WTC11 (cell line): ENCODE data around the gene RUNX1. TPM values are rescaled to one million over a fixed set of nuclear protein-coding genes. Genes with fewer than 3 reads are reported as not detected.

Experiments
- ATAC-seq: fragments of 200-7000 bp; cut with Tn5 transposase; 2 replicates; pipeline ENCODE4 v1.10.0; 2021; ENCODE audit warnings: mild to moderate bottlenecking, moderate library complexity
- CTCF ChIA-PET: fragments of 300-600 bp; sonication (Branson Sonifier 250); formaldehyde crosslinking; loops from one replicate; lab custom pipeline; 2021; ENCODE audit warnings: antibody characterized with exemption; lab: Charles Lee
- POLR2A ChIA-PET: fragments of 350-600 bp; sonication (Branson Sonifier 250); formaldehyde crosslinking; loops from one replicate; lab custom pipeline; 2021; ENCODE audit warnings: antibody characterized with exemption; lab: Charles Lee
- DNase-seq: peaks from one replicate; pipeline ENCODE4 v3.0.0; 2021; ENCODE audit warnings: low spot score
- H3K27ac Mint-ChIP-seq: 2 replicates; pipeline ENCODE4 v1.8.0; 2021; ENCODE audit warnings: mixed read lengths
- H3K27me3 Mint-ChIP-seq: 2 replicates; pipeline ENCODE4 v1.8.0; 2021; ENCODE audit warnings: low read depth, mild to moderate bottlenecking, moderate library complexity, mixed read lengths
- H3K36me3 Mint-ChIP-seq: 2 replicates; pipeline ENCODE4 v1.8.0; 2021; ENCODE audit warnings: mixed read lengths
- H3K4me1 Mint-ChIP-seq: 2 replicates; pipeline ENCODE4 v1.8.0; 2022; ENCODE audit warnings: mixed read lengths
- H3K4me3 Mint-ChIP-seq: 2 replicates; pipeline ENCODE4 v1.8.0; 2021; ENCODE audit warnings: mild to moderate bottlenecking, moderate library complexity, mixed read lengths
- H3K9me3 Mint-ChIP-seq: 2 replicates; pipeline ENCODE4 v1.8.0; 2021; ENCODE audit warnings: mixed read lengths
- ATF2 ChIP-seq: sonication (generic); formaldehyde crosslinking; IDR thresholded peaks from 2 replicates; pipeline ENCODE4 v1.8.1; 2022; ENCODE audit warnings: low read depth, missing genetic modification reagents, borderline replicate concordance
- E2F5 ChIP-seq: sonication (generic); formaldehyde crosslinking; IDR thresholded peaks from 2 replicates; pipeline ENCODE4 v1.8.1; 2022; ENCODE audit warnings: mild to moderate bottlenecking, moderate library complexity, missing genetic modification reagents
- MLX ChIP-seq: sonication (generic); formaldehyde crosslinking; IDR thresholded peaks from 2 replicates; pipeline ENCODE4 v1.8.1; 2023; ENCODE audit warnings: mild to moderate bottlenecking, missing genetic modification reagents, moderate library complexity
- MXD4 ChIP-seq: fragments of 250-450 bp; sonication (Bioruptor Pico); IDR thresholded peaks from 2 replicates; pipeline ENCODE4 v1.8.0; 2021; ENCODE audit warnings: mild to moderate bottlenecking, moderate library complexity, borderline replicate concordance
- SP1 ChIP-seq: sonication (generic); formaldehyde crosslinking; conservative IDR thresholded peaks from 2 replicates; pipeline ENCODE4 v1.8.1; 2022; ENCODE audit warnings: missing genetic modification reagents
- TEAD1 ChIP-seq: sonication (generic); formaldehyde crosslinking; IDR thresholded peaks from 2 replicates; pipeline ENCODE4 v1.8.0; 2022; ENCODE audit warnings: mild to moderate bottlenecking, missing genetic modification reagents
- TP53 ChIP-seq: sonication (generic); formaldehyde crosslinking; IDR thresholded peaks from 2 replicates; pipeline ENCODE4 v1.8.1; 2023; ENCODE audit warnings: mild to moderate bottlenecking, missing genetic modification reagents
- ZNF263 ChIP-seq: sonication (generic); formaldehyde crosslinking; IDR thresholded peaks from 2 replicates; pipeline ENCODE4 v1.8.1; 2022; ENCODE audit warnings: low read depth, mild to moderate bottlenecking, moderate library complexity, missing genetic modification reagents
- ZNF281 ChIP-seq: sonication (generic); formaldehyde crosslinking; IDR thresholded peaks from 2 replicates; pipeline ENCODE4 v1.8.0; 2023; ENCODE audit warnings: mild to moderate bottlenecking, missing genetic modification reagents
- ZNF416 ChIP-seq: fragments of 250-450 bp; sonication (Bioruptor Pico); IDR thresholded peaks from 2 replicates; pipeline ENCODE4 v1.9.0; 2021; ENCODE audit warnings: mild to moderate bottlenecking, inconsistent platforms
- ZNF425 ChIP-seq: fragments of 250-450 bp; sonication (Bioruptor Pico); conservative IDR thresholded peaks from 2 replicates; pipeline ENCODE4 v1.9.0; 2021; ENCODE audit warnings: mild to moderate bottlenecking
- ZNF532 ChIP-seq: fragments of 250-450 bp; sonication (Bioruptor Pico); IDR thresholded peaks from 2 replicates; pipeline ENCODE4 v1.9.0; 2021; ENCODE audit warnings: mild to moderate bottlenecking, borderline replicate concordance
- ZSCAN18 ChIP-seq: fragments of 250-450 bp; sonication (Bioruptor Pico); IDR thresholded peaks from 2 replicates; pipeline ENCODE4 v2.1.2; 2022; ENCODE audit warnings: mild to moderate bottlenecking, moderate library complexity
- total RNA-seq: library from RNA; stranded (reverse); gene quantifications from 3 replicates; pipeline ENCODE4 v1.2.3, GENCODE V29; 2021

RUNX1 gene
- total RNA-seq, 1 experiment from 2014 or later, result 2.2 TPM

- no peak for TF ChIP-seq ZNF532 (CRISPR knock-in tag)
- no peak for TF ChIP-seq MXD4
- TF ChIP-seq E2F5 (CRISPR knock-in tag), result no peak
- no peak for TF ChIP-seq MLX (CRISPR knock-in tag)
- TF ChIP-seq TEAD1 (CRISPR knock-in tag), result no peak
Observed at GRCh38 chr21:34942911-34943310, 106.2 kb downstream of the RUNX1 start (continued).

- DNase-seq (no peak), ATAC-seq (no peak; the same call in 1 of the 2 replicates)
- peaks cover 5% of the 10 kb centered on the region for H3K4me1 Mint-ChIP-seq
- H3K27me3 Mint-ChIP-seq, result no peaks in the 10 kb centered on the region
- H3K36me3 Mint-ChIP-seq, result no peaks in the 10 kb centered on the region
- ChIA-PET POLR2A (interaction anchor here (0.6 kb wide), 1 partner anchor 250 kb away, joined by 3 read pairs; no protein-coding TSS in a partner anchor), CTCF (interaction anchor here (1.1 kb wide), 1 partner anchor 52 kb away, joined by 5 read pairs; no protein-coding TSS in a partner anchor)
- H3K4me3 Mint-ChIP-seq, result no peak overlapping the region
- H3K27ac Mint-ChIP-seq, result no peak overlapping the region
- H3K9me3 Mint-ChIP-seq, result 0 out of 2 replicates have a peak, but pooled peaks cover 4% of the 10 kb centered on the region
- no peak for TF ChIP-seq MXD4
- TF ChIP-seq ZNF263 (CRISPR knock-in tag), result no peak
- no peak for TF ChIP-seq ZSCAN18
- TF ChIP-seq ZNF416, result no peak
- TF ChIP-seq TP53 (CRISPR knock-in tag), result no peak
- no peak for TF ChIP-seq ATF2
- no peak for TF ChIP-seq SP1
- TF ChIP-seq, all 79 proteins: peak for 0
Observed at GRCh38 chr21:34941162-34941561, 107.9 kb downstream of the RUNX1 start.

GRCh38 chr21:34939673-34940331 lies 109.3 kb downstream of the RUNX1 start:
- POLR2A ChIA-PET, result no interaction called here
- CTCF ChIA-PET, result no interaction called here
- ATAC-seq (no peak), DNase-seq (no peak)
- H3K27ac Mint-ChIP-seq, result no peak overlapping the region
- no peaks in the 10 kb centered on the region for H3K9me3 Mint-ChIP-seq
- no peak for TF ChIP-seq ZNF281 (CRISPR knock-in tag)
- no peak for TF ChIP-seq ZNF425
- TF ChIP-seq ZNF263 (CRISPR knock-in tag), result no peak
- H3K4me3 Mint-ChIP-seq, result no peak overlapping the region
- H3K36me3 Mint-ChIP-seq, result no peaks in the 10 kb centered on the region
- peaks cover 5% of the 10 kb centered on the region for H3K4me1 Mint-ChIP-seq
- H3K27me3 Mint-ChIP-seq, result no peaks in the 10 kb centered on the region
